GM20431 (cell line): Measurements from ENCODE around the gene TSPAN13.
"Not testable (repeated sequence)": the region's sequence is repeated elsewhere in the genome, so short reads cannot be mapped to it uniquely, and the experiment has no call there.

ENCODE experiments used
- in situ Hi-C: fragments of 300-500 bp; cut with MseI, MboI; formaldehyde crosslinking; loops from one replicate; pipeline ENCODE4 v1.15.0; 2020; ENCODE audit warnings: low sequenced_read_pairs; ENCODE audit not compliant: unreplicated experiment

The TSPAN13 gene

GRCh38 chr7:16739863-16740622 is 13.5 kb upstream of the TSPAN13 start:
- in situ Hi-C loops = no loop called here

DNA sequence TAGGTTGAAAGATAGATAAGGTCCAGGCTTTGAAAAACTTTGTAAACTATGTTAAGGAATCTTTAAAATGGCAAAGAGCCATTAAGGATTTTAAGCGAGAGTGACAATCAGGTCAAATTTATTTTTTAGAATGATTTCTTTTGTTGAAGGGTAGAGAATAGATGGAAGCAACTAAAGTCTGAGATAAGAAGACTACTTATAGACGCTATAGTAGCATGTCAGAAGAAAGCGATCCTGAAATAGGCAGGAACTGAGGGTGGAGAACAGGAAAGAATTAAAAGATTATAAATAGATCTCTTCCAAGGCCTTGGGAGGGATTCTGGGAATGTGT is 13.0 kb upstream of the TSPAN13 start:
- in situ Hi-C loops = no loop called here

- in situ Hi-C loops = no loop called here
Measured at GRCh38 chr7:16740996-16741395, 12.6 kb upstream of the TSPAN13 start.

GRCh38 chr7:16741676-16742075 is 11.9 kb upstream of the TSPAN13 start:
- in situ Hi-C loops = no loop called here

DNA sequence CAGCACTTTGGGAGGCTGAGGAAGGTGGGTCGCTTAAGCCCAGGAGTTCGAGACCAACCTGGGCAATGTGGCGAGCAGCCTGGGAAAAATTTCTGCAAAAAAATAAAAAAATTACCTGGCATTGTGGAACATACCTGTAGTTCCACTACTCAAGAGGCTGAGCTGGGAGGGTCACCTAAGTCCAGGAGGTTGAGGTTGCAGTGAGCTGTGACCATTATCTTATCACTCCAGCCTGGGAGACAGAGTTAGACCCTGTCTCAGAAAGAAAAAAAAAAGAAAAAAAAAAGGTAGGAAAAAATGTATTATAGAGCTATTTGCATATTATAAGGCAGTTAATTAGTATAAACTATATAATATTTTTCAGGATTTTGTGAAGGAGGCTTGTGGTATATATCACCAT is 11.0 kb upstream of the TSPAN13 start:
- in situ Hi-C loops = no loop called here

DNA sequence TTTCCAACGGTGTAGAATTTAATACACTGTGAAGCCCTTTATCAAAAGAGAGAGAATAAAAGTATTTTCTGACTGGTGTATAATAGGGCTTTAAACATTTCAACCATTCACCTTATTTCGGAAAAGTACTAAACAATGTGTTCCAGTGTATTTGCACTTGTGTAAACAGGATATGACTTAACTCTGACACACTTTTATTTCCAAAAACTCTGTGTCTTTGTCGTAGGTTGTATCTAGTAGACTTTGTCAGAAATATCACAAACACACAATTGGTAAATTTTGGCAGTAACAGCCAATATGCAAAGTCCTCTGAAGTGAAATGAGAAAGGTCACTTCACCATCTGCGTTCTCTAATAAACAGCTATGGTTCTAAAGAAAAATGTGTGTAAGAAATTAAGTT is 10.3 kb upstream of the TSPAN13 start:
- in situ Hi-C loops = no loop called here

DNA sequence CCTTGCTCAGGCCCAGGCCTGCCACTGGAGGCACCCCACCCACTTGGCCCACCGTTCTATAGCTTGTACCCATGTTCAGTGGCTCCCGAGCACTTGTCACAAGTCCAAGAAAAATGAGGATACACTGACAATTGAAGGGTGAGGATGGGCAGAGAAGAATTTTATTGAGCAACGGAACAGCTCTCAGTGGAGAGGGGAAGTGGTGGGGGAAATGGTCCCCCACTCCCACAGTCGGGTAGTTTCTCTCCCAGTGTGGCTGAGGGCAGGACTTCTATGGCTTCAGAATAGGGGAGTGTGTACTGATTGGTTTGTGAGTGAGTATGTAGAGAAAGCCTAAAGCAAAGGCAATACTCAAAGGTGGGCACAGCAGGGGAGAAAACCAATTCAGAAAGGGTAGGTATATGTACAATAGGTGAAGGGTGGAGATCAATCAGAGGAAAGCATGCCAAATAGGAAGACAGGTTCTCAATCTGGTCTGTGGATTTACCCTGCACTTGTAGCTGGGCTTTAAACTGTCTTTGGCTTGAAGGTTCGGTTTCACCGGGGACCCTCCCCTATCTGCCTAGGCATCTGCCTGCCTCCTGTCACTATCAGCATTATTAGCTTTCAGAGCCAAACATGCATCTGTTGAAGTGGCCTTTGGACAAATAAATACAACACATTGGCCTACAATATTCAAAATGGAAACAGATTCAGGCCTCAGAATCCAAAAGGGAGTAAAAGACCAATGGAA is 8.9 kb upstream of the TSPAN13 start:
- in situ Hi-C loops = no loop called here

GRCh38 chr7:16745645-16746044 is 7.9 kb upstream of the TSPAN13 start:
- in situ Hi-C loops = no loop called here

GRCh38 chr7:16747102-16747501 is 6.5 kb upstream of the TSPAN13 start:
- in situ Hi-C loops = no loop called here

- in situ Hi-C loops = no loop called here
Measured at GRCh38 chr7:16753932-16754855, 639 bp downstream of the TSPAN13 start.

GRCh38 chr7:16754856-16755317 is 1.3 kb downstream of the TSPAN13 start:
- in situ Hi-C loops = no loop called here

- in situ Hi-C loops = no loop called here
Measured at GRCh38 chr7:16755397-16755796, 1.8 kb downstream of the TSPAN13 start.

- in situ Hi-C loops = no loop called here
Measured at GRCh38 chr7:16758036-16758435, 4.5 kb downstream of the TSPAN13 start.

DNA sequence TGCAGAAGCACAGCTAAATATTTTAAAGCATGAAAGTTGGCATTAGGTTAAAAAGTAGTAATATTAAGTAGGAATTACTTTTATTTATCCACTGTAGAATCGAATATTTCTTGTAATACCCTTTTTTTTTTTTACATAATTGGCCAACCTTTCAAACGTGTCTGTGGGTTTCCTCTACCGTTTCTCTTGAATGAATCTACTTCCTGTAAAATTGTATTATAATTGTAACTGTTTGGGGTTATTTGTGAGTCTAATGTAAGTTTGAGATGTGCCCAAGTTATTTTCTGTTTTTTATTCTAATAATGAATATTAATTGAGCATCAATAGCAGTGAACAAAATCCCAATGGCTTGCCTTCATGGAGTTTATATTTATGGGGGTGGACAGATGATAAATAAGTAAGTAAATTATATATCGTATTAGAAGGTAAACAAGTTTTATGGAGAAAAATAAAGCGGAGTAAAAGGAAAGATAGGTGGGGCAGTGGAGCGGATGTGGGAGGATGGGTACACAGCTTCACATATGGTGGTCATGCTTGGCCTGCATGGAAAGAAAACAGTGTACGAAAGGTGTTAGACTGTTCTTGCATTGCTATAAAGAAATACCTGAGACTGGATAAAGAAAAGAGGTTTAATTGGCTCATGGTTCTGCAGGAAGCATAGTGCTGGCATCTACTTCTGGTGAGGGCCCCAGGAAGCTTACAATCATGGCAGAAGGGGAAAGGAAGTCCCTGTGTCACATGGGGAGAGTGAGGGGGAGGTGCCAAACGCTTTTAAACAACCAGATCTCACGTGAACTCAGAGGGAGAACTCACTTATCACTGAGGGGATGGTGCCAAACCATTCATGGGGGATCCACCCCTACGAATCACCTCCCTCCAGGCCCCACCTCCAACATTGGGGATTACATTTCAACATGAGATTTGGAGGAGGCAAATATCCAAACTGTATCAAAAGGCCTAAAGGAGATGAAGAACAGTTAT is 5.4 kb downstream of the TSPAN13 start:
- in situ Hi-C loops = no loop called here

DNA sequence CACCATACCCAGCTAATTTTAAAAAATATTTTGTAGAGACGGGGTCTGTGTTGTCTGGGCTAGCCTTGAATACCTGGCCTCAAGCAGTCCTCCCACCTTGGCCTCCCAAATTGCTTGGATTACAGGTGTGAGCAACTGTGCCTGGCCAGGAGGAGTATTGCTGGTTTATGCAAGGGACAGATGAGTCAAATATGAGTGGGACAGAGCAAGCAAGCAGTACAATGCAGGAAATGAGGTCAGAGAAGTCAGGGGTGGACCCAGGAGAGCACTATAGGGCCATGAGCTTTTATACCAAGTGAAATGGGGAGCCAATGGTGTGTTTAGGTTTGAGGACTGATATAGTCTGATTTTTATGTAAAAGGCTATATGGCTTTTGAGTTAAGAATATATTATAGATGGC is 6.3 kb downstream of the TSPAN13 start:
- in situ Hi-C loops = no loop called here

DNA sequence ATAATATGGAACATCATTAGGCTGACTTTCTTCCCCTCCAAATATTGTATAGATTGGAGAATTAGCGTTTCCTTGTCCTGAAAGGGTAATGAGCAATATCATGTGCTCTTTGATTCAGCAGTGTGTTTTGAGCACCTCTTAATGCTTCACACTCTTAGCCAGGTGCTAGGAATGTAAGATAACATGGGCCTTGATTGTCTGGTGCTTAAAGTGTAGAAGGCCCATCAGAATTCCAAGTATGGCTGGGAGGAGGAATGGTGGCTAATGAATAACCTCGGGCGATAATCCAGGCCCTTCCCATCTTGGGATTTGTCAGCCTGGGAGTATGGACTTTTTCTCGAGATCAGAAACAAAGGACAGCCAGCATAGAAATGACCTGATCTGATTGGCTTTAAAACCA is 8.6 kb downstream of the TSPAN13 start:
- in situ Hi-C loops = no loop called here

- in situ Hi-C loops = no loop called here
Measured at GRCh38 chr7:16764942-16765341, 11.4 kb downstream of the TSPAN13 start.

DNA sequence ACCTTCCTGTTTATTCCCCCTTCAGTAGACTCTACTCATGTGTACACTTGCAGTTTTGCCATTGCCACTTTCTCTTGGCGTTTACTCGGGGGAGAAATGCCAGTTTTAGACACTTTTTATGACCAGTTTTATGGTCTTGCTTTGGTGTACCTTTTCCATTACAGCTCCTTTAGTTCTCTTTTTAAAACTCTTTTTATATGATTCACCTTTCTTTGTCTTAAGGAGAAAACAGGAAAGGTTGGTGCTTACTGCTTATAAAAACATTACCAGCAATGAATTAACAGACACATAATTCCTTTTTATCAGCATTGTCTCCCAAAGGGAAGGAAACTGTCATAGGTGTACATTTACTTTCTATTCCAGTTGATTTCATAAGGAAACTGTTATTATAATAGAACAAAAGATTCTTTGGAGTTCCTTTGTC is 11.9 kb downstream of the TSPAN13 start:
- in situ Hi-C loops = no loop called here

GRCh38 chr7:16769994-16770393 is 16.4 kb downstream of the TSPAN13 start:
- in situ Hi-C loops = not testable (repeated sequence)
